GM12878 (cell line): ENCODE data around the gene REPIN1.

Experiments
- CHD4 ChIP-seq: fragments of 200-600 bp; sonication (generic); IDR thresholded peaks from 2 replicates; pipeline ENCODE4 v1.6.1; 2016; ENCODE audit warnings: mild to moderate bottlenecking
- SP1 ChIP-seq: IDR thresholded peaks from one replicate; pipeline ENCODE4 v1.6.1; 2011; ENCODE audit warnings: low read depth, low read length

- TF ChIP-seq CHD4 (no peak), SP1 (no peak)
These were observed 45.0 kb downstream of the REPIN1 start for GRCh38 chr7:150413640-150414081.
